Middle frontal gyrus (tissue), 1 donor: ENCODE results near the gene UNC5C.

Experiments
- DNase-seq: peaks from one replicate; pipeline ENCODE4 v3.0.0-alpha.2; 2015; ENCODE audit warnings: low spot score; ENCODE audit errors: extremely low spot score

The UNC5C gene

DNA sequence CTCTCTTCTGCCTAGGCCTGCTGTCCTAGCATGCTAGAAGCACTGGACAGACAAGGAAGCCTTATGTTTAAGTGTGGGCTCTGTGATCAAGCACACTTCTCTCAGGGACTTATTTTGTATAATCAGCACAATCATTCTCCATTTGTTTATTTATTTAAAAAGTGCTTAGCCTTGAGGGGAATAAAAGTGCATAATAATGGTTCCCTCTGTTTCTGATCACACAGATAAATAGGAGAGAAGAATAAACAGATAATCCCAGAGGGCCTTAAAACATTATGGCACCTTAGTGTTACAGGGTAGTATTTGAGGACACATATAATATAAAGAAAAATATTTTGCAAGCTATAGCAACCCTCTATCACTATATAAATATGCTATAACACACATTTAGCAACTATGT is 146.5 kb downstream of the UNC5C start:
- DNase-seq: no peak

DNA sequence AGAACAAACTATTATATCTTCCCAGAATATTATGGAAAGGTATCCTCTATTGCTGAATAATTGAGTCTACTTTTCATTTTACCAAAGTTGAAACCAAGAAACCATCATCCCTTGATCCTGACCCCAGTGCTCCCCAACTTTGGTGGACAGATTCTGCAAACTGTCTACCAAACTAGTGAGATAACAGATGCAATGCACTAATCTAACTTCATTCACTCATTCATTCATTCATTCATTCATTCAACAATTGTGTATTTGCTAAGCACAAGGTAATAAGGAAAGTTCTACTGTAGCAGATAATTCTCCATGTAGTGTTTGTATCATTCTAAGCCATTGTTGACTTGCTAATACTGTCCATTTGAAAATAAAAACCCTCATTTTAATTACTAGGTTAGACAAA is 150.6 kb downstream of the UNC5C start:
- no peak for DNase-seq

DNA sequence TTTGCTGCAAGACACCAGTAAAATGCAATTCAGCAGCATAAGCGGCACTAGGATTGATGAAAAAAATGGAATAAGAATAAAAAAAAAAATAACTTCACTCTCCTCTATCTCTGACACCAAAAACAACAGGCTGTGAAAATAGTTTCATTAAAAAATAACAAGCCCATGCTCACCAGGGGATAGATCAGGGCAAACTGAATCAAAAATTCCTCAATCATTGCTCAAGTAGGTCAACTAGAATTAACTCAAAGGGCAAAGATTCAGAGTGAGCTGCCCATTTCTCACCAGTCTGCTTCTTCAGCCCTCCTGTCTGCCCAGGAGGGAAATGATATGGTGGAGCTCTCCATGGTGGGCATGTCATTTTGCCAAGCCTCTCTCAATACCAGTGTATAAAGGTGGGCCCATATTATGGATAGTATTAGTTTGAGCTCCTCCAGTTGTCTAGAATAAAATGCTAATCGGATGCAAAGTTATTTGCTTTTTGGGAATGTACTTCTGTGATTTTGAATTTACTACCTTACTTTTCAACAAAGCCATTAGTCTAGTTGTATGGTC is 153.9 kb downstream of the UNC5C start:
- DNase-seq: no peak

DNA sequence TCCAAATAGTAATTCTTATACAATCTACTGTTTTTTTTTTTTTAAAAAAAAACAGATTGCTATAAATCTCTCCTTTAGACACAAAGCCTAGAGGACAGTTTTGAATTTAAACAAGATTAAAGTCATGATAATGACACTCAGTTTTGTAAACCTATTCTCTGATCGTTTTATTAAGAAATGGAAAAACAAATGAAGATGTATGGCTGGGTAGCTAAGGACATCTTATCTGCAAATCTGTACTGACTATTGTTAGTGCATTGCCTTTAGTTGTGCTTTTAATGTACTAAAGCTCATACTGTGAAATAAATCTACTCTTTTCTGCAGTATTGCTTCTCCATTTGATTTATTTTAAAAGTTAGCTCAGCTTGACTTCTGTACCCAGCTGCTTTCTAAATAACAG is 155.0 kb downstream of the UNC5C start:
- no peak for DNase-seq

DNA sequence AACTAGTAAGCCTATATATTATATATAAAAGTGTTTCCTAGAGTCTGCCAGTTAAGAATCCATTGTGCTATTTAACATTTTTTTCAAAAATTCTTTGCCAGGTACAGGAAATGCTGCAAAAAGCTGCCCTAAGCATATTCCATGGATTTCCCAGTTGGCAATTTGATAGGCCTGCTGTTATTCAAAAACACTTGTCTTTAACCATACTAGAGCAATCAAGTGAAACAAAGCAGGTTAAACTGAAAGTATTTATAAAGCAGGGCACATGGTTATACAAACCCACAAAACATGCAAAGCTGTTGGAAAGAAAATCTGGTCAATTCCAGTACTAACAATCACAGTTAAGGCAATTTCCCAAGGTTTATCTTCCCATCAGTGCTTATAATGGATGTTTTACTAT is 159.9 kb downstream of the UNC5C start:
- DNase-seq: no peak

DNA sequence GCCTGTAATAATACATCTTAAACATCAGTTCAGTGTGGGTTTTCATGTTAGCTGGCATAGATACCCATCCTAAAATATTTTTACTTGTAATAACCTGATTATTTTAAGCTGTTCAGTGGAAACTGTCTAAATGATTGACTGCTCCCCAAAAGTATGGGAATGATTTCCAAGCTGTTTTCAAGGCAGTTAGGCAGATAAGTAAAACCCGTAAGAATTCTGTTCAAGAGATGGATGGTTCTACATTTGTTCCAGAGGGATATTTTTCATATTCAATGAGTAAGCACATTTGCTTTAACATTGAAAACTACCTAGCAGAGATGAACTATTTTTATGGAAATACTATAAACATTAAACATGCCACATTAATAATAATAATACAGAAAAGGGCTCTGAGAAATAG is 161.1 kb downstream of the UNC5C start:
- DNase-seq: no peak

DNA sequence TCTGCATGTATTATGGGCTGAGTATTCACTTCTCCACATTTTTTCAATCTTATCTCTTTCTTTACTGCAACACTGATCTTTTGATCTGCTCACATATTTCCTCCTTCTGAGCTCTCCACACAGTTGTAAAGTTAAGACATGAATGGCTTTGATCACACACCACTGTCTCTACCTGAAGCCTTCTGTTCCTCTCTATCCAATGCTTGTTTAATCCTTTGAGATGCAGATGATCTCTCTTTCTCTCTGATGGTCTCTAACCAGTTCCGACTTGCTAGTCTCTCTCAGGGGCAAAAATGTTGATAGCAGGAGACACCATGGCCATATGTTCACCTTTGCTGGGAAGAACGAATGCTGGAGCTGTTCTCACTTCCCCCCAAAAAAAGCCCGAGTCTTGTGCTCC is 162.4 kb downstream of the UNC5C start:
- DNase-seq: no peak

DNA sequence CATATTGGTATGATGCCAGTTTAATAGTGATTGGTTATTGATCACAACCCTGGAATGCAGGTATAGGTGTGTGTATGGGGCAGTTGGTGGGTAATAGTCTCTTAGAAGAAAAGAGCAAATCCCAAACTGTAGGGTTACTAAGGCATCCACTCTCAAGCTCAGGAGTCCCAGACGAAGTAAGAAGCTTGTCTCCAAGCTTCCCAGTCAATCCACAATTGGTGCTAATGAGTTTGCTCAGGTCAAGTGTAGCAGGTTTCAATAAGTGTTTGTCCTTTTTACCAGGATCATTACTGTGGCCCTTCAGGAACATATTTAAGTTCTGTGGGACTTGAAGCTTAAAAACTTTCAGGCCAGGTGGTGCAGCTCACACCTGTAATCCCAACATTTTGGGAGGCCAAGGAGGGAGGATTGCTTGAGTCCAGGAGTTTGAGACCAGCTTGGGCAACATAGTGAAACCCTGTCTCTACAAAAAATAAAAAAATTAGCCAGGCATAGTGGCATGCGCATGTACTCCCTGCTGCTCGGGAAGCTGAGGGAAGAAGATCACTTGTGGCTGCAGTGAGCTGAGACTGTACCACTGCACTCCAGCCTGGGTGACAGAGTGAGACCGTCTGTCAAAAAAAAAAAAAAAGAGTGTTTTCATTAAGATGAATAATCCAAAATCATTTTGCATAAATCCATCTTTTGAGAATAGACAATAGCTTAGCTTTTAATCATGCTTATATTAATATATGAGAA is 166.8 kb downstream of the UNC5C start:
- DNase-seq: no peak

DNA sequence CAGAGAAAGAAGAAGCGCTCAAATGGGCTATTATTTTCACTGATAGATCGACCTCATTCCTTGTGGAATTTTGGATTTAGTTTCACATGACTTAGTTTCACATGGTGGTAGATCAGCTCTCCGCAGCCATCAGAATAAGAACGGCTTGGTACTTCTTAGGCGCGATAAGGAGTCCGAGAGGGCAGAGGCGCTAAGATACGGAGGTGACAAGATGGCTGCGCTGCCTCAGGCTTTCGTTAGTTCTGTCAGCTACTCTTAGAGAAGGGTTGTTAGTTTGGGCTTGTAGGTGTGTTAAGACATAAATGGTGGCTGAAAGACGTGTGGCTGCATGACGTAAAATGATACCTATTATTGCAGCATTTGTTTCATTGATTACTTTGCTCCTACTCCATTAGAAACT is 169.1 kb downstream of the UNC5C start:
- no peak for DNase-seq

DNA sequence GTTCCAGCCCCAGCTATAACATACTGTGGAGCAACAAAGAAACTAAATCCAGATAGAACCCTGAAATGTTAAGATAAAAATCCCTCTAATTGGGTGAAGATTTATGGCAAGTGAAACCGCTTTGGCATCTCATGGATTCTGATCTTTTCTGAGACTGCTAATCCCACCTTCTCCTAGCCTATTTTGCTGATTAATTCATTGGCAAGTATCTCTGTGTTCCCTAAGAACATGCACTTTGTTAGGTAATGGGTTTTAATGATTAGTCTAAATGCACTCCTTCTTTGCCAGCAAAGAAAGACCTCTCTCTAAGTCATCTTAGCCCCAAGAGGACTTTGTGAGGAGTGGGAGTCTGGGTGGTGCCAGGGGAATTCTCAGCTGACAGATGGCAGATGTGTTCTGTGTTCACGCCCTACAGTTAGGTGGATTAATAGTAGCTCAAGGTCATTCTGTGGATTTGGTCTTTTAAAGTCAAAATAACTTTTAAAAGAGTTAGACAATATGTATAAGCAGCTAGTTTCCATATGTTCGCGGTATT is 171.3 kb downstream of the UNC5C start:
- DNase-seq: no peak

DNA sequence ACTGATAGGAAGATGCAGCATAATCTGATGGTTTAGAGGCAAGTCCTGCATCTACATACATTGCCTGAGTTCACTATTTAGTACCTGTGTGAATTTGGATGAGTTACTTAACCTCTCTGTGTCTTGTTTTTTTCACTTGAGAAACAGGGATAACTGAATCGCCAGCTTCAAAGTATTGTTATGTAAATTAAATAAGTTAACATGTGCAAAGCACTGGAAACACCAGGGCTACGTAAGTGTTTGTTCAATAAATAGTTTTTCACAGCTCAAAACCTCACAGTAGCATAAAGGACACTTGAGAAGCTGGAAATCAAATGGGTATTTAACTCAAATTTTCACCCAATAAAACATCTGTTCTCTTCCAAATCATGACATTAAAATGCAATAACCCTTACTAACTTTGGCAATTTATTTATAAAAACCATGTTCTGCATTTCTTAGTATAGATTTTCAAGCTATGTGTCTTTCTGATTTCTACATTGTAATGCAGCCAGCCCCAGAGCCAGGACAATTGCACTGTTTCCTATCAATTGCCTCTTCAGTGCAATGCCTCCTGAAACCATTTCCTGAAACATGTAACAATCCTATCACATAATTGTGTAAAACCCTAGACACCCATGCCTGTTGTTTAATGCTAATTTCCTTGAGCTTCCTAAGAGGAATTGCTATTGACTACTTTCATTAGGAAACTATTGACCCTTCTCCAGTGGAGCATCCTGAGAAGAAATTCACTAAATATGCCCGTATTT is 177.1 kb downstream of the UNC5C start:
- no peak for DNase-seq

DNA sequence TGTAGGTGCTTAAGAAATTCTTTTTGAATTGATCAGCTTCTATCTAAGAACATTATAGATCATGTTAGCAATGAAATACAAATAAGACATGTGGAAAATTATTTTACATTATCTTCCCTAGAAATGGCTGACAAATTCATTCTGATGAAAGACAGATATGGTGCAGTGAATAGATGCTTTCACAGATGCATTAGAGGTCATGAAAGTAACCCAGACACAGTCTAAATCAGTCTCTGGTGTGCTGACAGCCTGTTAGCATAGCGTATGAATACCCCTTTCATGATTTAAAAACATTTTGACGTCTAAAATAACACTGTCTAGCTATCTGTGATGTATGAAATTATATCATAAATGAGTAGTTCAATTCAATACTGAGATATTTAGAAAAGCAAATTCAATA is 180.9 kb downstream of the UNC5C start:
- DNase-seq: no peak

DNA sequence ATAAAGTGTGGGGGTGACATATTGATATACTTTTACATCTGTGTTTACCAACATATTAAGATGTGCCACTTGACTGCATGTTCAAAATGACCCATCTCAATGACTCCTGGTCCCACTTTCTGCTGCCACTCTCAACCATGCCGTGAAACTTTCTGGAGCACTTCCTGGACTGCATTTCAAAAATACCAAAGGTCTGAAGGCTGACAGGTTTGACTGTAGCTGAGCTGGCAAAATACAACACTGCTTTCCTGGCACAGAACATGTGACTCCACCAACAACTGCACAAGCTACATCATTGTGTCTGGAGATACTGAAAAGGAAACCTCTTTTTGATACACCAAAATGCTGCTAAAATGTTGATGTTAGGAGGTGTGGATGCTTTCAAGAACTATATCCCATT is 184.8 kb downstream of the UNC5C start:
- no peak for DNase-seq

DNA sequence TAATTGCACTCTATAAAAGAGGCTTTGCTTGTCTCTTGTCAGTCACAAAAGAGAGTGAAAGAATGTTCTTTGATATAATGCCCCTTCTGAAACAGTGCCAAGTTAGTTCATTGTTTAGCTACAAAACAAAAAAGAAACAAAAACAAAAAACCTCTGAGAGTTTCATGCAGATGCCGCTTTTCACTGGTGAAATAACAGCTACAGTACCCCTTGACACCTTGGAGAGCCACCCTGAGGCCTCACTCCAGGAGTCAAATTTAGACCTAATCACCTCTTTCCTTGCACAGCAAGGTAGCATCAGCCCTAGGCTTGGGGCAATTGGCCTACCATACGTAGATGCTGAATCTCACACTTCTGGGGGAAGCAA is 185.2 kb downstream of the UNC5C start:
- DNase-seq: no peak

DNA sequence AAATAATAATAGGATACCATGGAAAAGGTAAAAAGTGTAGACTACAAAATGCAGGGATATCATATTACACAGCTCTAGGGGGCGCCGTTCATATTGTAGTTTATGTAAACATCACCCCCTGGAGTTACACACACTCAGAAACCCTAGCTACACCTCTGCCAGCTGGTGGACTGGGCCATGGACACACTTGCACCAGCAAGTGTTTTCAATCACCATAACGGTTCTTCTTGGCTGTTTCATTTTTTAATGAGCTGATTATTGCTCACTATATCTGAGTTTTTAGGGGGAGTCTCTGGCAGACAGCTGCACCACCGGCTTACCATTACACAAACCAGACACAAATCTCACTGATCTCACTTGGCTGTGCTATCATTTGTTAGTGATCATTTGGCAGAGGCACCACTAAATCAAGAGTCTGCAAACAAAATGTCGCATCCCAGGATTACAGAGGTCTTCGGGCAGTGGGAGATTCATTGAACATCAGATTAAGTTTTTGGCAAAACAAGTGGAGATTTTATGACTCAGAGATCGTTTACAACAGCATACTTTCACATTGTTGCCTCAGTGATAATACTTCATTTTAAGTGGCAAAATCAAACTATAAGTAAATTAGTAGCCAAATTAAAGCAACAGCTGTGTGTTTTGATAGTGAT is 185.7 kb downstream of the UNC5C start:
- no peak for DNase-seq

DNA sequence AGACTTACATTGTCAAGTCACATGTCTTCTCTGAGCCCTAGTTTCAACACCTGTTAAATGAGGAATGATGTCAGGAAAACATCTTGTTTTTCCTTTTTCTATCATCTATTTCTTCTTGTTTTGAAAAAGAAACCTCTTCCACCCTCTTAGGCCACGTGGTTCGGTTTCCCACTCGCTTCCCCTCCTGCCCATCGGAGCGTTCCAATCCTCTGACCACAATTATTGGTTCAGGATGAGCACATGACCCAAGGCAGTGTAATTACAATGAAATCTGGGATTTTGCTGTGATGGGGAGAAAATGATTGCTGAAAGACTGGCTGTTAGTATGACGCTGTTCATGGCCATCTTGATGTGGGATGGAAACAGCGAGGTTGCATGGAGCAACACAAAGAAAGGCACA is 186.7 kb downstream of the UNC5C start:
- no peak for DNase-seq

DNA sequence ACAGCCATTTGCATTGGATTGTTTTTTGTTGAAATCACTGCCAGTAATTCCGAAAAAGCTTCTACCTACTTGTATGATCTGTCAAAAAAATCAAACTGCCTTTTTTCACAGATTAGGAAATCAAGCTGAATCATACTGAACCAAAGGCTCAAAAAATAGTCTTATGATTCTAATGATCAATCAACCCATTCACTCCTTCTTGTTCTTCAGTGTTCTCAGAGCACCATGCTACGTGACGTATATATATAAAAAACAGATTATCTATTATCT is 187.1 kb downstream of the UNC5C start:
- no peak for DNase-seq

DNA sequence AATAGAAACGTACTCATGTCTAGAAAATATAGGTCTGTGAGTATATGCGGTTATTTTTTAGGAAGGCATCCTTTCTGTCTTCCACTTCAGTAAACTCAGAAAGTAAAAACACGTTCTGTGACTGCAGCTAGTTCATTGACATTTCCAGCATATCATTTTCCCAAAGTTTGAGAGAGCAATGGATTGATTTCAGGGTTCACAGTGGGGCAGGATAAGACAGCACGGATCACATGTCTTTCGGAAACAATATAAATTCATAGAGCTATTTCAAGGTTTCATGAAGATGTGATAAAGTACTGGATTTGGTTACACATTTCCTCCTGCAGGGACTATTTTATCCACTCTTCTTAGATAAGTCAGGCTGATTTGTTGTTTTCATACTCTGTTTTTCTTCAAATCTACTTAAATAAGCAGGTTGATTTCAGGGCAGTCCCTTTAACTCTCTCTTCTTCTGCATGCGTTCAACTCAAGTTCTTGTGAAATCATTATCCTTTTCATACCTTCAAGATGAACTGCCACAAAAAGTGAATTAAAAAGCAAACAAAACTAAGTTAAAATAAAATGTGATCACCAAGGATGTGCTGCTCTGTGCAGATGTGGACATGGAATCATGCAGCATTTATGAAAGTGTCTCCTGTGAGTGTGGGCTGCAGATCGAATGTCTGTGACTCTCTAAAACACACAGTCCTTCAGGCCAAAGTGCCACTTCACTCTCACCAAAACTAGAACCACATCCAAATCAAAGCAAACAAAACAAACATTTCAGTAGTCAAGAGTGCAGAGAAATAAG is 187.7 kb downstream of the UNC5C start:
- no peak for DNase-seq

DNA sequence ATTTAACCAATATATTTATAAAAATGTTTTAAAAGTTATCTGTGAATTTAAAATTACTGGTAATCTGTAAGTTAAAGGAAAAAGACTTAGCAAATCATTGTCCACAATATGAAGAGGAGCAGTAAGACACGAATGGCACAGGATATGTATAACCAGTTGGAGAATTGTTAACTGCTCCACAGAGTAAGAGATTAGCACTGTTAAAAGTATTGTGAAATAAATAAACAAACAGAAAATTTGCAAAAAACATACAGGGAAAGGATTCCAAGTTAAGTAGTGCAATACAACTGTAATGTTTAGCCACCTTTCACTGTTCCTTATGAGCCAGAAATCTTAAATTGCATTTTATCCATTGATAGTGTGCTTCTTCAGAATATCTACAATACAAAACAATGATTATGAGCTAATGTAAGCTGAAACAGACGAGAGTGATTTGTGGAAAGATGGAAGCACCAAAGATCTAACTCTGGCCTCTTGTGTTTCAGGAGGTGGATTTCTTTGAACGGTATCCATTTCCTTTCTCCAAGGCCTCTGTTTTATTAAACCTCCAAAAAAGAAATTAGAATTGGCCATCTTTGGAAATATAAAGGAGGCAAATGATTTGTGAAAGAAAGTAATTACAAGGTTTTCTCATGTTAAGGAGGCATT is 188.4 kb downstream of the UNC5C start:
- DNase-seq: no peak

DNA sequence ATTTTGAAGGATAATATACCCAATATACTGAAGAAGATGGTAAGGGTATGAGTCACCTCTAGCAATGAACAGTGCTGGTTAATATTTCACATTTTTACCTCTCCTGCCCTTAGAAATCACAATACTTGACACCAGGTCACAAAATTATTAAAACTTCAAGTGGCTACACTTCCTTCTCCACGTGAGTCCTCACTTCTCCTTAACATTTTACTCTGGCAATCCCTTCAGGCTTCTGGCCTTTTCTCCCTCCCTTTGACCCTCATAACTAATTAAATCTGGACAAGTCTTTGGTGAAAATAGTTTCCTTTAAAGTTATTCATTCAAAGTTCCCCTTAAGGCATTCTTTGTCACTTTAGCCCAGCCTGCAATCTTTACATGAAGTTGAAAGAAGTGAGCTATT is 190.4 kb downstream of the UNC5C start:
- DNase-seq: no peak

DNA sequence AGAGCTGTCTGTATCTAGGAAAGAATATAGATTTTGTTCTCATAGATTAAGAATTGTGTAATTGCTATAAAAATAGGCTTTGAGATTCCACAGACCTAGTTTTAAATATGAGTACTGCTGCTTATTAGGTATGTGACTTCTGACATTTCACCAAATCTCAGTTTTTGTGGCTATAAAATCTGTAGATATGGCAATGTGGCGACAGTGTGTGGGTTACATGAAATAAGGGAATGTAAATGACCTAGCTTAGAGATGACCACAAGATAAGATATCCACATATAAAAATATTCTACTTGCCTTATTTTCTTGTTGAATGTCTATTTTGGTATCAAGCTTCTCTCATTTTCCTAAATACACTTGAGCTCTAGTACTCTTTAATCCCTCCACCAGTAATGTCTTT is 193.8 kb downstream of the UNC5C start:
- DNase-seq: no peak
